Subcutaneous adipose tissue (tissue), 4 donors: Measurements from ENCODE around the gene SPPL2B. TPM values are rescaled to one million over a fixed set of nuclear protein-coding genes. Genes with fewer than 3 reads are reported as not detected.

ENCODE experiments used
- total RNA-seq, 4 donors: library from RNA; depleted of rRNA; stranded (reverse); fragments of >200 nt; gene quantifications; one replicate each; pipeline ENCODE4 v1.1.0, GENCODE V29; 2016
- TF ChIP-seq, protein P1 (sequence below): fragments of 450-650 bp; IDR thresholded peaks from one replicate; pipeline ENCODE4 v1.5.1; 2016; ENCODE audit warnings: low read depth, mild to moderate bottlenecking, control low read depth, antibody characterized with exemption, moderate library complexity

The SPPL2B gene
- total RNA-seq, 4 donors from 2014 or later: 8.7 to 50.3 (median 12.5) TPM

DNA sequence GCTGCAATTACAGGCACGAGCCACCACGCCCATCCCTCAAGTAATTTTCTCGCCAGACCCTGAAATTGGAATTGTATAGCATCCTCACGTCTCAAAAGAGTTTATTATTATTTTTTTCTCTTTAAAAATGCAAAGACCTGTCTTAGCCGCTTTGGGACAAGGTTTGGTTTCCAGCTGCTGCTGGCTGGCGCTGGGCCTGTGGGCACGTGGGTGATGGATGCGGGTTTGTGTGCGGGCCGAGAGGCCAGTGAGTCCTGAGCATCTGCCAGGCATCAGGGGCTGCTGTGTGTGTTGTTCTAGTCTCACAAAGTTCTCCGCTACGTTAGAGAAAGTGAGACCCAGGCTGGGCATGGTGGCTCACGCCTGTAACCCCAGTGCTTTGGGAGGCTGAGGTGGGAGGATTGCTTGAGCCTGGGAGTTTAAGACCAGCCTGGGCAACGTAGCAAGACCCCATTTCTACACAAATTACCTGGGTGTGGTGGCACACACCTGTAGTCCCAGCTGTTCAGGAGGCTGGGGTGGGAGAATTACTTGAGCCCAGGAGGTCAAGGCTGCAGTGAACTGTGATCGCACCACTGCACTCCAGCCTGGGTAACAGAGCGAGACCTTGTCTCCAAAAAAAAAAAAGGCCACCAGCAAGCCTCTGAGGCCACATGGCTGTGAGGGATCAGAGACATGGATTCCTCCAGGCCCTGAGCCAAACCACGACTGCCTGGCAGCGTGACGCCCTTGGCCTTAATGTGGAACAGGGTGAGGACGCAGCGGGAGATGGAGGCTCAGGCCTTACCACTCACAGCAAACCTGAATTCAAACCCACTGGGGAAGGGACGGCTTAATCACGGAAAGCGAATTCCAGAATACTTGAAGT lies 26.9 kb downstream of the SPPL2B start:
- TF ChIP-seq, protein P1, sequence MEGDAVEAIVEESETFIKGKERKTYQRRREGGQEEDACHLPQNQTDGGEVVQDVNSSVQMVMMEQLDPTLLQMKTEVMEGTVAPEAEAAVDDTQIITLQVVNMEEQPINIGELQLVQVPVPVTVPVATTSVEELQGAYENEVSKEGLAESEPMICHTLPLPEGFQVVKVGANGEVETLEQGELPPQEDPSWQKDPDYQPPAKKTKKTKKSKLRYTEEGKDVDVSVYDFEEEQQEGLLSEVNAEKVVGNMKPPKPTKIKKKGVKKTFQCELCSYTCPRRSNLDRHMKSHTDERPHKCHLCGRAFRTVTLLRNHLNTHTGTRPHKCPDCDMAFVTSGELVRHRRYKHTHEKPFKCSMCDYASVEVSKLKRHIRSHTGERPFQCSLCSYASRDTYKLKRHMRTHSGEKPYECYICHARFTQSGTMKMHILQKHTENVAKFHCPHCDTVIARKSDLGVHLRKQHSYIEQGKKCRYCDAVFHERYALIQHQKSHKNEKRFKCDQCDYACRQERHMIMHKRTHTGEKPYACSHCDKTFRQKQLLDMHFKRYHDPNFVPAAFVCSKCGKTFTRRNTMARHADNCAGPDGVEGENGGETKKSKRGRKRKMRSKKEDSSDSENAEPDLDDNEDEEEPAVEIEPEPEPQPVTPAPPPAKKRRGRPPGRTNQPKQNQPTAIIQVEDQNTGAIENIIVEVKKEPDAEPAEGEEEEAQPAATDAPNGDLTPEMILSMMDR: no peak

DNA sequence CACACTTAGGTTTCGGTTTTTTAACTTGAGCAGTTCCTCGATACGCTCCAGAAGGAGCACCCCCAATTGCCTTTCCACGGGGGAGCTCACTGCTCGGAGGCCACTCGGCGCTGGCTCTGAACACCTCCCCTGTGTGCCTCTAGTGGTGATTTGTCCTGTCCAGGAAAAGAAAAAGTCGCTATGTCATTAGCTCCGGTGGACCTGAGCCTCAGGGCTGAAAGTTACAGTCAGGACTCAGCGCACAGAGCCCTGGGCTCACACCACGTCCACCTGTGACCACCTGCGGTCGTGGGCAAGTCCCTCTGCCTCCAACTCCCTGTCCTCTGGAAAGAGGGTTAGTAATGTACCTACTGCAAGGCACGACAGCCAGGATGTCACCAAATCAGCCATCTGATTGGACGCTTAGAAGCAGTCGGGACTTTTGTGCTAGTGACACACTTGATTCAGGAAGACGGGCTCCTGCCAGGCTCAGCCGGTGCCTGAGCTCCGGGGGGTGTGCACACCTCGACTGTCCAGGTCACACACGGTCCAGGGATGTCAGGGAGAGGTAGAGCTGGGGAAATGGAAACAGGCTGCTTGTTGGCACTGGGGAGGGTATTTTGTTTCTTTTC lies 27.7 kb downstream of the SPPL2B start:
- TF ChIP-seq, protein P1: no peak

DNA sequence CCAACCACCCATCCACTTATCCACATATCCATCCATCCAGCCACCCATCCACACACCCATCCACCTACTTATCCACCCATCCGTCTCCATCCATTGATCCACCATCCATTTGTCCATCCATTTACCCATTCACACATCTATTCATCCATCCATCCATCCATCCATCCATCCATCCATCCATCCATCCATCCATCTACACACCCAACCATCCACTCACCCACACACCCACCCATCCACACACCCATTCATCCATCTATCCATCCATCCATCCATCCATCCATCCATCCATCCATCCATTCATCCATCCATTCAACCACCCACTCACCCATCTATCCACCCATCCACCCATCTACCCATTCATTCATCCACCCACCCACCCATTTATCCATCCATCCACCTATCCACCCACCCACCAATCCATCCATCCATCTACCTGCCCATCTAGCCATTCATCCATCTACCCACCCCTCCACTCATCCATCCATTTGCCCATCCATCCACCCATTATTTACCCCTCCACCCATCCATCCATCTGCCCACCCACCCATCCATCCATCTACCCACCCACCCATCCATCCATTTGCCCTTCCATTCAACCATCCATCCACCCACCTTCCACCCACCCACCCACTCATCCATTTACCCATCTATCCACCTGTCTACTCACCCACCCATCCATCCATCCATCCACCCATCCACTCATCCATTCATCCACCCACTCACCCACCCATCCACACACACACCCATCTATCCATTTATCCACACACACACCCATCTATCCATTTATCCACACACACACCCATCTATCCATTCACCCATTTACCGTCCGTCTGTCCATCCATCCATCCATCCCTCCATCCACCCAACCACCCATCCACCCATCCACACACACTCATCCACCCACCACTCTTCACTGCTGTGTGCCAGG lies 29.1 kb downstream of the SPPL2B start:
- TF ChIP-seq, protein P1: no peak

DNA sequence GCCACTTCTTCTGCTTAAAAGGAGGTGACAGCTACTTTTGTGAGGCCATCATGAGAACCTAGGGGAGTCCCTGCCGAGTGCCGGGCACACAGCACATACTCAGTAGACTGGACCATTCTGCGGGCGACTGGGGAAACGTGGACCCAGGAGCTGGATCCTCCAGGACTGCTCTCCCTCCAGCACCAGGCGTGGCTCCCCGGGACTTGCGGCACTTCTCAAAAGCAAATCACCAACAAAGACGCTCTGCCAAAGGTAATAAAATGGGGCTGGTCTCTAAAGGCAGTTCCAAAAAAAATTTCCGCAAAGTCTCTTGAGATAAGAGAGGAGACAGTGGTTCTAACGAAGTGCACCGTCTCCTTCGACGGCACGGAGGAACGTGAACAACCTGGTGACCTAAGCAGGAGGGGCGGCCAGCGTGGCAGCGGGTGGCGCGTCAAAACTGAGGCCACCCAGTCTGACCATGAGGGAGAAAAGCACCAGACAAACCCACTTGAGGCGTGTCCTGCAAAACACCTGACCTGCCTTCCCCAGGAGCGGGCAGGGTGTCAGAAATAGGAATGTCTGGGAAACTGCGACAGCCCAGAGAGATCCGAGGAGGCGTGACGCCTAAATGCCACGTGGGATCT lies 30.2 kb downstream of the SPPL2B start:
- TF ChIP-seq, protein P1: no peak

DNA sequence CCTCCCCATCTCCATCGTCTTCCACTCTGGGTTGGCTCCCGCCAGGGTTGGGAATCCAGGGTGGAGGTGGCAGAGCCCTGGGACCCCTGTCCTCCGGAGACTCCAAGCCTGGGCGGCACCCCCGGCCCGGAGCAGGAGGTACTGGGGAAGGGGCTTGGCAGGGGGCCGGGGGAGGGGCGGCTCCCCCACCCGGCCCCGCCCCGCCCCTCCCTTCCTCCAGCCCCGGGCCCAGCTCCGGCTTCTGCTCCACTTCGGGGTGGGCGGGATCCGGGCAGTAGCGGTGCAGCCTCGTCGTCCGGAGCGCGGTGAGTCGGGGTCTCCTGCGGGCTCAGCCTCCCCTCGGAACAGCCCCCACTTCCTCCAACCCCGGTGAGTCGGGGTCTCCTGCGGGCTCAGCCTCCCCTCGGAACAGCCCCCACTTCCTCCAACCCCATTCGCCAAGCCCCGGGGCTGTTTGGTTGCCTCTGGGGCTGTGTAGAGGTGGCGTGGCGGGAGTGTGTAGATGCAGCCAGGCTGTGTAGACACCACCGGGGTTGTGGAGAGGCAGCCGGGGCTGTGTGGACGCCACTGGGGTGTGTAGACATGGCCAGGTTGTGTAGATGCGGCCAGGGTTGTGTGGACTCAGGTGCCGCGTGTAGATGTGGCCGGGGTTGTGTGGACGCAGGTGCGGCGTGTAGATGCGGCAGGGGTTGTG lies 31.7 kb downstream of the SPPL2B start, which contains the start of gene TMPRSS9:
TMPRSS9 (plus strand) TSS at position 274 of the 694 bp plus-strand sequence. CDS start 29,521 bp downstream, outside the sequence.
- TF ChIP-seq, protein P1: no peak

DNA sequence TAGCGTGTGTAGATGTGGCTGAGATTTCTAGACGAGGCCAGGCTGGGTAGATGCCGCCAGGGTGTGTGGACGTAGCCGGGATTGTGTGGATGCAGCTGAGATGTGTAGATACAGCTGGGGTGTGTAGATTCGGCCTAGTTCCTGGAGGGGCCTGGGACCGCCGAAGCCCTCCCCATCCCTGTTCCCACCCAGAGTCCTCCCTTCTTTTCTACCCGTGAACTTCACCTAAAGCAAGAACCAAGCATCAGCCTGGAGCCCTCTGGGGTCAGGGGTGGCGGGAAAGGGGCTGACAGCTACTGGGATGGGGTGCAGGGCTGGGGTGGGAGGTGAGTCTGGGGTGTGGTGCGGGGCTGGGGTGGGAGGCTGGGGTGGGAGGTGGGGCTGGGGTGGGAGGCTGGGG lies 32.3 kb downstream of the SPPL2B start:
- TF ChIP-seq, protein P1: no peak
